Transverse colon (tissue), 4 donors: ENCODE measurements around the gene PHKA2.

Experiments
- EP300 ChIP-seq: sonication (generic); formaldehyde crosslinking; IDR thresholded peaks from one replicate; pipeline ENCODE4 v1.6.1; 2017; ENCODE audit warnings: antibody characterized with exemption, low read depth
- POLR2A ChIP-seq: fragments of 450-650 bp; IDR thresholded peaks from one replicate; pipeline ENCODE4 v1.6.1; 2016; ENCODE audit warnings: antibody characterized with exemption, mild to moderate bottlenecking, moderate library complexity
- POLR2AphosphoS5 ChIP-seq, 3 donors: sonication (generic); formaldehyde crosslinking; IDR thresholded peaks; one replicate each; pipeline ENCODE4 v1.6.1; 2016; ENCODE audit warnings: antibody characterized with exemption in 3 of 3
- TF ChIP-seq, protein P1 (sequence below), 5 experiments: fragments of 200-600 bp in 3 of 5; fragments of 450-650 bp in 2 of 5; sonication (generic) in 3 of 5; IDR thresholded peaks; 1 replicate in 2 of 5; 2 replicates in 3 of 5; pipeline ENCODE4 v1.5.1; 2016 to 2017; ENCODE audit warnings: antibody characterized with exemption in 5 of 5, inconsistent platforms in 3 of 5, mild to moderate bottlenecking in 2 of 5, moderate library complexity in 1 of 5

DNA sequence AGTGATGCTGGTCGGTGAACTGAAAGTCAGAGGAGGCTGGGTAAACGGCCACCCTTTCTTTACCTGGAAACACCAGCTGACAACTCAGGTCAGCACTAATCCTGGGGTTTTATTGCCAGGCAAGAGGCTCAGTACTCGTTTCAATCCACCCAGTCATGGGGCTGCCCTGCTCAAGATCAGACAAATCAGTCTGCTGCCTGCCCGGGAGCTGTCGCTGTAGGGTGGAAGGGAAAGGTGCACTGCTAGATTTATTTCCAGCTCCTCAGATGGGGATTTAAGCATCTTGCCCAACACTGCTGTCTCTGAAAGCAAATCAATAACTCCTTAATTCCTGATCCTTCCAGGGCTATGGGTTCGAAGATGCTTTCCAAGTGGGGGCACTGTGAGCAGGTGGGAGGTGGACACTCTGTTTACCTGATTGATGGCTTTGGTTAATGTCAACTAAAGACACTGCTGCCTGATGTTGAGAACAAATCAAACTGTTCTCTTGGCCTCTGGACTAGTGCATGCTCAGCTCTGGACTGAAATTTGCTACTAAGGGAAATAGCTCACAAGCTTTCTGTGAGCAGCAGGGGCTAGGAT is 59.3 kb downstream of the PHKA2 start:
- TF ChIP-seq, protein P1, sequence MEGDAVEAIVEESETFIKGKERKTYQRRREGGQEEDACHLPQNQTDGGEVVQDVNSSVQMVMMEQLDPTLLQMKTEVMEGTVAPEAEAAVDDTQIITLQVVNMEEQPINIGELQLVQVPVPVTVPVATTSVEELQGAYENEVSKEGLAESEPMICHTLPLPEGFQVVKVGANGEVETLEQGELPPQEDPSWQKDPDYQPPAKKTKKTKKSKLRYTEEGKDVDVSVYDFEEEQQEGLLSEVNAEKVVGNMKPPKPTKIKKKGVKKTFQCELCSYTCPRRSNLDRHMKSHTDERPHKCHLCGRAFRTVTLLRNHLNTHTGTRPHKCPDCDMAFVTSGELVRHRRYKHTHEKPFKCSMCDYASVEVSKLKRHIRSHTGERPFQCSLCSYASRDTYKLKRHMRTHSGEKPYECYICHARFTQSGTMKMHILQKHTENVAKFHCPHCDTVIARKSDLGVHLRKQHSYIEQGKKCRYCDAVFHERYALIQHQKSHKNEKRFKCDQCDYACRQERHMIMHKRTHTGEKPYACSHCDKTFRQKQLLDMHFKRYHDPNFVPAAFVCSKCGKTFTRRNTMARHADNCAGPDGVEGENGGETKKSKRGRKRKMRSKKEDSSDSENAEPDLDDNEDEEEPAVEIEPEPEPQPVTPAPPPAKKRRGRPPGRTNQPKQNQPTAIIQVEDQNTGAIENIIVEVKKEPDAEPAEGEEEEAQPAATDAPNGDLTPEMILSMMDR (IDR thresholded peaks at IDR 0.05): no peak
- no peak for TF ChIP-seq POLR2AphosphoS5 (IDR thresholded peaks at IDR 0.05)
- TF ChIP-seq POLR2A: no peak
- TF ChIP-seq EP300: no peak
